Heart left ventricle (tissue), 13 donors: ENCODE data around the gene MEAK7.

Experiments
- CTCF ChIP-seq, 12 donors: fragments of 200-600 bp; sonication (generic) in 4 of 12; IDR thresholded peaks; one replicate each; pipeline versions ENCODE4 v1.5.0 to v1.8.0; 2018 to 2022; ENCODE audit warnings: antibody characterized with exemption in 12 of 12, mild to moderate bottlenecking in 5 of 12
- POLR2A ChIP-seq, 2 donors: fragments of 450-650 bp; IDR thresholded peaks; one replicate each; pipeline ENCODE4 v1.6.1; 2017; ENCODE audit warnings: antibody characterized with exemption in 2 of 2, mild to moderate bottlenecking in 2 of 2, moderate library complexity in 2 of 2
- donor health status: ischemic (EF 13 %, LVEDD 7.1; RV severe dilation, severe dysfunction).
- donor health status: DM: no; HTN: yes; CAD: no.
- donor health status: DM: no; HTN: no; CAD: no.
- donor health status: ischemic (EF 25% LVEDD 6.9; RV normal size, moderate dysfunction).
- donor health status: ischemic (EF 25% LVEDD 5.7; RV mildly dilated, moderate dysfunction).
- donor health status: ischemic (EF 35%, LVEDD 5.7; RV mildly dilated, moderate dysfunction).
- donor health status: nonischemic (EF 11% LVEDD 7.7; RV severe dilation, severe dysfunction).
- donor health status: DM: yes; HTN: yes; CAD: no.
- donor health status: PGD.
- donor health status: ischemic (EF 29% LVEDD 5.4; RV normal size, mild dysfunction).
- donor health status: nonischemic (EF 23%, LVEDD 6.1; RV moderate dilation, normal function).

GRCh38 chr16:84471966-84472365 lies 32.5 kb downstream of the MEAK7 start:
- TF ChIP-seq CTCF (IDR thresholded peaks at IDR 0.05) (no peak), POLR2A (IDR thresholded peaks at IDR 0.05) (no peak)
